NT2/D1 (cell line): ENCODE results near the gene CGNL1.

Experiments
- SUZ12 ChIP-seq: IDR thresholded peaks from 2 replicates; pipeline ENCODE4 v1.6.1; 2011; ENCODE audit not compliant: insufficient read length, insufficient read depth; ENCODE audit errors: extremely low read depth
- ZNF274 ChIP-seq: IDR thresholded peaks from 2 replicates; pipeline ENCODE4 v1.6.1; 2011; ENCODE audit warnings: mild to moderate bottlenecking, low read depth, low read length

- no peak for TF ChIP-seq ZNF274
- TF ChIP-seq SUZ12: no peak
Measured at GRCh38 chr15:57418635-57419034, 42.3 kb downstream of the CGNL1 start.
